Left lung (tissue), 10 donors: ENCODE data around the gene OR52H1. TPM values are rescaled to one million over a fixed set of nuclear protein-coding genes. Genes with fewer than 3 reads are reported as not detected.

Source experiments
- ATAC-seq: fragments of 200-7000 bp; cut with Tn5 transposase; one replicate; pipeline ENCODE4 v1.9.1; 2020; ENCODE audit warnings: moderate library complexity
- DNase-seq, 4 donors: peaks; one replicate each; pipeline ENCODE4 v3.0.0-alpha.2; 2013 to 2020
- H3K27ac ChIP-seq, 2 donors: fragments of 200-600 bp; sonication (generic) in 1 of 2; one replicate each; pipeline versions ENCODE4 v1.5.0 to v1.8.0; 2020 to 2021
- H3K27me3 ChIP-seq, 2 donors: fragments of 200-600 bp; sonication (generic) in 1 of 2; one replicate each; pipeline versions ENCODE4 v1.5.0 to v1.8.0; 2020 to 2021
- H3K36me3 ChIP-seq, 2 donors: fragments of 200-600 bp; sonication (generic) in 1 of 2; one replicate each; pipeline versions ENCODE4 v1.5.0 to v1.8.0; 2020 to 2021
- H3K4me1 ChIP-seq, 2 donors: fragments of 200-600 bp; one replicate each; pipeline ENCODE4 v1.8.0; 2021
- H3K4me3 ChIP-seq, 2 donors: fragments of 200-600 bp; sonication (generic) in 1 of 2; one replicate each; pipeline versions ENCODE4 v1.5.0 to v1.8.0; 2020 to 2021; ENCODE audit warnings: mild to moderate bottlenecking in 1 of 2
- H3K9me3 ChIP-seq, 2 donors: fragments of 200-600 bp; sonication (generic) in 1 of 2; one replicate each; pipeline versions ENCODE4 v1.5.0 to v1.8.0; 2020 to 2021
- intact Hi-C, 2 donors: fragments of 100-400 bp; cut with DNase I; formaldehyde crosslinking; loops; one replicate each; pipeline versions ENCODE4 v1.11.2 to v1.14.2; 2022
- polyA plus RNA-seq, 6 donors: library from polyadenylated mRNA; unstranded; fragments of 120-200 nt; gene quantifications; one replicate each; pipeline ENCODE4 v1.2.1, GENCODE V29; 2013; ENCODE audit not compliant: insufficient read length in 6 of 6
- total RNA-seq, 2 donors: library from RNA; stranded (reverse); fragmentation: NEBNext Ultra II Directional; extraction: Animal tissue kit (Norgen Biotek cat#: 25700); gene quantifications; one replicate each; pipeline ENCODE4 v1.2.1, GENCODE V29; 2021
- TF ChIP-seq, protein P1 (sequence below), 2 donors: fragments of 200-600 bp; sonication (generic) in 1 of 2; IDR thresholded peaks; one replicate each; pipeline versions ENCODE4 v1.5.0 to v1.8.0; 2021; ENCODE audit warnings: antibody characterized with exemption in 2 of 2
- donor health status: DM: no; HTN: yes; CAD: no.
- donor health status: DM: no; HTN: no; CAD: no.

Gene OR52H1
- total and polyA plus RNA-seq, 8 donors: 0.20 to 0.45 (median 0.26) TPM; not detected in 3

GRCh38 chr11:5504403-5504921 is 43.9 kb downstream of the OR52H1 start:
- Histone ChIP-seq H3K27me3 (no peaks in the 10 kb centered on the region), H3K27ac (no peak overlapping the region), H3K4me1 (no peaks in the 10 kb centered on the region), H3K4me3 (no peak overlapping the region), H3K36me3 (no peaks in the 10 kb centered on the region), H3K9me3 (no peaks in the 10 kb centered on the region)
- ATAC-seq (no peak), DNase-seq (no peak)
- TF ChIP-seq, protein P1, sequence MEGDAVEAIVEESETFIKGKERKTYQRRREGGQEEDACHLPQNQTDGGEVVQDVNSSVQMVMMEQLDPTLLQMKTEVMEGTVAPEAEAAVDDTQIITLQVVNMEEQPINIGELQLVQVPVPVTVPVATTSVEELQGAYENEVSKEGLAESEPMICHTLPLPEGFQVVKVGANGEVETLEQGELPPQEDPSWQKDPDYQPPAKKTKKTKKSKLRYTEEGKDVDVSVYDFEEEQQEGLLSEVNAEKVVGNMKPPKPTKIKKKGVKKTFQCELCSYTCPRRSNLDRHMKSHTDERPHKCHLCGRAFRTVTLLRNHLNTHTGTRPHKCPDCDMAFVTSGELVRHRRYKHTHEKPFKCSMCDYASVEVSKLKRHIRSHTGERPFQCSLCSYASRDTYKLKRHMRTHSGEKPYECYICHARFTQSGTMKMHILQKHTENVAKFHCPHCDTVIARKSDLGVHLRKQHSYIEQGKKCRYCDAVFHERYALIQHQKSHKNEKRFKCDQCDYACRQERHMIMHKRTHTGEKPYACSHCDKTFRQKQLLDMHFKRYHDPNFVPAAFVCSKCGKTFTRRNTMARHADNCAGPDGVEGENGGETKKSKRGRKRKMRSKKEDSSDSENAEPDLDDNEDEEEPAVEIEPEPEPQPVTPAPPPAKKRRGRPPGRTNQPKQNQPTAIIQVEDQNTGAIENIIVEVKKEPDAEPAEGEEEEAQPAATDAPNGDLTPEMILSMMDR (IDR thresholded peaks at IDR 0.05): no peak
- intact Hi-C loops: no loop called here

DNA sequence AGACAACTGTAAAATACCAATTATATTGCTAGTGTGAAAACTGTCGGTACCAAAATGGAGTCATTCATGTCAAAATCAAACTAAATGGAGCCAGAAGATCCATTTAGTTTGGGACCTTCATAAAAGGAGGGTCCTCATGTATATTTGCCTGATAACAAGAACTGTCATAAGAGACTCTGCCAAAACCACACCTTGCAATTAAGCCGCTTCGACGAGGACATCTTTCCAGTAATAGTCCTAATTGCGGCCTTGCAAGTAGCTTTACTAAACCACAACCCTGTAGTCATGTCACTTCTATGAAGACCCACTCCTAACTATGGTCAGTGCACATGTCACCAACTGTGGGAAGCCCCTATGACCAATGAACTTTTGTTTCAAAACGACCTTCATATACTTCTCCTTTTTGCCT is 47.9 kb downstream of the OR52H1 start:
- no peaks in the 10 kb centered on the region for H3K4me1 ChIP-seq
- ATAC-seq: no peak
- TF ChIP-seq, protein P1 (IDR thresholded peaks at IDR 0.05): no peak

DNA sequence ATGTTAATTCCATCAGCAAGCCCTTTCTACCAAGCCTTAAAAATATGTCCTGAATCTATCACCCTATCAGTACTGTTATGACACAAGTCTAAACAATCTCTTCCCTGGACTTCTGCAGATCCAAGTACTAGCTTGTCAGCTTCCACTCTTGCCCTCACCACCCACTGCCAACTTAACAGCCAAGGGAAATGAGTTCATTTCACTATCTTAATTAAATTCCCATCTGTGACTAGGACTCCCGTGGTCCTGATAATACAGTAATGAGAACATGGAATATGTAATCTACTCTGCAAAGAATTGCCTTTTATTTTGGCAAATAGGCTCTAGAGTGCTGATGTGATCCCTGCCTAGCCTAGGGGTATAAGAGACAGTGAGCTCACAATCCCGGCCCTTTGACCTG is 48.7 kb downstream of the OR52H1 start:
- no peak overlapping the region for H3K4me3 ChIP-seq
- ATAC-seq (no peak), DNase-seq (no peak)
- H3K9me3 ChIP-seq: no peaks in the 10 kb centered on the region
- no peak overlapping the region for H3K27ac ChIP-seq
- TF ChIP-seq, protein P1 (IDR thresholded peaks at IDR 0.05): no peak
- H3K4me1 ChIP-seq: no peaks in the 10 kb centered on the region
- intact Hi-C loops: no loop called here
- no peaks in the 10 kb centered on the region for H3K27me3 ChIP-seq
- H3K36me3 ChIP-seq: no peaks in the 10 kb centered on the region

More for the DNA sequence above, 47.9 kb downstream of the OR52H1 start:
- Histone ChIP-seq H3K27me3 (no peaks in the 10 kb centered on the region), H3K27ac (no peak overlapping the region), H3K36me3 (no peaks in the 10 kb centered on the region), H3K9me3 (no peaks in the 10 kb centered on the region), H3K4me3 (no peak overlapping the region)
- DNase-seq: no peak
- intact Hi-C loops: no loop called here

Other genes starting within 250 kb of the OR52H1 start
- gene OR51B4, start 246.6 kb downstream of the OR52H1 start, total RNA-seq: not detected
- under 1 TPM in 5 of 6 donors, not detected in 1; 0.35 to 0.58 (median 0.53) TPM for gene OR51B4, start 246.6 kb downstream of the OR52H1 start, polyA plus RNA-seq
- gene OR51B2, start 224.2 kb downstream of the OR52H1 start, total RNA-seq: not detected
- gene OR51B2, start 224.2 kb downstream of the OR52H1 start, polyA plus RNA-seq: under 1 TPM in 1 of 6 donors, not detected in 5; 0.23 TPM
- under 1 TPM; 0.29 to 0.41 TPM for gene OR51B5, start 205.0 kb downstream of the OR52H1 start, total RNA-seq
- under 1 TPM; 0.41 to 0.87 (median 0.71) TPM for gene OR51B5, start 205.0 kb downstream of the OR52H1 start, polyA plus RNA-seq
- not detected for gene OR51B6, start 197.0 kb downstream of the OR52H1 start, total RNA-seq
- gene OR51B6, start 197.0 kb downstream of the OR52H1 start, polyA plus RNA-seq: under 1 TPM in 1 of 6 donors, not detected in 5; 0.14 TPM
- gene OR51M1, start 164.7 kb downstream of the OR52H1 start, total RNA-seq: not detected
- gene OR51M1, start 164.7 kb downstream of the OR52H1 start, polyA plus RNA-seq: under 1 TPM in 4 of 6 donors, not detected in 2; 0.06 to 0.24 (median 0.08) TPM
- not detected for gene OR51Q1, start 126.4 kb downstream of the OR52H1 start, total RNA-seq
- gene OR51Q1, start 126.4 kb downstream of the OR52H1 start, polyA plus RNA-seq: not detected
- gene OR51I1, start 107.0 kb downstream of the OR52H1 start, total RNA-seq: not detected
- not detected for gene OR51I1, start 107.0 kb downstream of the OR52H1 start, polyA plus RNA-seq
- gene OR51I2, start 99.2 kb downstream of the OR52H1 start, total RNA-seq: not detected
- under 1 TPM in 2 of 6 donors, not detected in 4; 0.04 to 0.07 TPM for gene OR51I2, start 99.2 kb downstream of the OR52H1 start, polyA plus RNA-seq
- gene OR52D1, start 59.9 kb downstream of the OR52H1 start, total RNA-seq: not detected
- gene OR52D1, start 59.9 kb downstream of the OR52H1 start, polyA plus RNA-seq: under 1 TPM in 2 of 6 donors, not detected in 4; 0.13 to 0.18 TPM
- under 1 TPM; 0.23 to 0.37 TPM for gene UBQLN3, start 38.6 kb downstream of the OR52H1 start, total RNA-seq
- under 1 TPM in 1 of 6 donors, not detected in 5; 0.06 TPM for gene UBQLN3, start 38.6 kb downstream of the OR52H1 start, polyA plus RNA-seq
- under 1 TPM; 0.50 to 0.67 TPM for gene UBQLNL, start 31.8 kb downstream of the OR52H1 start, total RNA-seq
- 1 to 10 TPM; 1.2 to 2.2 (median 1.7) TPM for gene UBQLNL, start 31.8 kb downstream of the OR52H1 start, polyA plus RNA-seq
- gene OR52B6, start 32.3 kb upstream of the OR52H1 start, total RNA-seq: not detected
- under 1 TPM; 0.17 to 0.56 (median 0.42) TPM for gene OR52B6, start 32.3 kb upstream of the OR52H1 start, polyA plus RNA-seq
- gene TRIM6, start 48.1 kb upstream of the OR52H1 start, total RNA-seq: 1 to 10 TPM; 4.2 to 6.2 TPM
- 1 to 10 TPM; 4.5 to 9.7 (median 6.5) TPM for gene TRIM6, start 48.1 kb upstream of the OR52H1 start, polyA plus RNA-seq
- gene TRIM34, start 76.5 kb upstream of the OR52H1 start, total RNA-seq: 10 to 100 TPM in 1 of 2 donors, 1 to 10 TPM in 1; 9.1 to 10.2 TPM
- 10 to 100 TPM; 20.9 to 31.7 (median 22.9) TPM for gene TRIM34, start 76.5 kb upstream of the OR52H1 start, polyA plus RNA-seq
- gene TRIM5, start 136.5 kb upstream of the OR52H1 start, total RNA-seq: 10 to 100 TPM; 42.6 to 50.6 TPM
- gene TRIM5, start 136.5 kb upstream of the OR52H1 start, polyA plus RNA-seq: 10 to 100 TPM; 54.5 to 65.4 (median 59.8) TPM
- gene TRIM22, start 141.2 kb upstream of the OR52H1 start, total RNA-seq: 100 to 1,000 TPM; 122 to 137 TPM
- gene TRIM22, start 141.2 kb upstream of the OR52H1 start, polyA plus RNA-seq: 10 to 100 TPM; 23.1 to 28.3 (median 26.9) TPM
- gene OR56B1, start 187.9 kb upstream of the OR52H1 start, total RNA-seq: not detected
- gene OR56B1, start 187.9 kb upstream of the OR52H1 start, polyA plus RNA-seq: not detected
- under 1 TPM in 1 of 2 donors, not detected in 1; 0.37 TPM for gene OR52N4, start 205.7 kb upstream of the OR52H1 start, total RNA-seq
- gene OR52N4, start 205.7 kb upstream of the OR52H1 start, polyA plus RNA-seq: under 1 TPM in 1 of 6 donors, not detected in 5; 0.18 TPM
- not detected for gene OR52N5, start 234.8 kb upstream of the OR52H1 start, total RNA-seq
- not detected for gene OR52N5, start 234.8 kb upstream of the OR52H1 start, polyA plus RNA-seq
- gene OR52N1, start 242.7 kb upstream of the OR52H1 start, total RNA-seq: not detected
- gene OR52N1, start 242.7 kb upstream of the OR52H1 start, polyA plus RNA-seq: not detected